ENCODE results near the gene ZNF438.

- TF ChIP-seq REST (IDR thresholded peaks at IDR 0.05; ENCODE audit: low read depth) (no peak), YY1 (IDR thresholded peaks at IDR 0.05; ENCODE audit: low read depth) (no peak), MAX (IDR thresholded peaks at IDR 0.05) (no peak), RAD21 (IDR thresholded peaks at IDR 0.05; ENCODE audit: low read depth) (no peak), USF1 (IDR thresholded peaks at IDR 0.05) (no peak), TAF1 (IDR thresholded peaks at IDR 0.05; ENCODE audit: low read depth) (no peak), CEBPB (IDR thresholded peaks at IDR 0.05) (no peak), EGR1 (IDR thresholded peaks at IDR 0.05) (no peak), NFIC (IDR thresholded peaks at IDR 0.05) (no peak), EP300 (IDR thresholded peaks at IDR 0.05; ENCODE audit: borderline replicate concordance) (no peak), ZBTB7A (IDR thresholded peaks at IDR 0.05; ENCODE audit: low read depth) (no peak), FOXM1 (IDR thresholded peaks at IDR 0.05; ENCODE audit: borderline replicate concordance, low read depth) (no peak)
These were observed 220.2 kb downstream of the ZNF438 start for GRCh38 chr10:30811276-30812017.

All from Ishikawa (cell line).